Measurements from ENCODE around the gene CAMK1. TPM values are rescaled to one million over a fixed set of nuclear protein-coding genes. Genes with fewer than 3 reads are reported as not detected.
A peak's percentile ranks its signal among the peaks of the same experiment; 100 is the strongest.

CAMK1 gene
- total and polyA plus RNA-seq, 9 of the 15 experiments (the other 6 are each of a cell fraction or from before 2014, with no cell fraction given), result 0.23 to 10.7 (median 6.0) TPM

DNA sequence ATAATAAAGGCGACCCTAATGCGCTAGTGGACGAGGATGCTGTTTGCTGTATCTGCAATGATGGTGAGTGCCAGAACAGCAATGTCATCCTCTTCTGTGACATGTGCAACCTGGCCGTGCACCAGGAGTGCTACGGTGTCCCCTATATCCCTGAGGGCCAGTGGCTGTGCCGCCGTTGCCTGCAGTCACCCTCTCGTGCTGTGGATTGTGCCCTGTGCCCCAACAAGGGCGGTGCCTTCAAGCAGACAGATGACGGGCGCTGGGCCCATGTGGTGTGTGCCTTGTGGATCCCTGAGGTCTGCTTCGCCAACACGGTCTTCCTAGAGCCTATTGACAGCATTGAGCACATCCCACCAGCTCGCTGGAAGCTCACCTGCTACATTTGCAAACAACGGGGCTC, 30.6 kb downstream of the CAMK1 start:
- no peak for FAIRE-seq
- no peak for DNase-seq (ENCODE audit: extremely low read depth in 1 of 4, low spot score in 3 of 4)
- no TSS peak for BruUV-seq (replicated peaks)
- Histone ChIP-seq H3K9ac (ENCODE audit: insufficient read depth in 1 of 2, low read depth in 2 of 2, low read length in 2 of 2) (peak overlapping the region in 1 of 2 experiments; percentile 14; a peak in 1 of 4 replicates), H3K36me3 (ENCODE audit: control insufficient read depth, insufficient read depth, low read length) (peaks cover 99% of the 10 kb centered on the region), H3K79me2 (ENCODE audit: control insufficient read depth, insufficient read depth, low read length) (peaks cover 27% of the 10 kb centered on the region), H2AFZ (ENCODE audit: low read depth, low read length) (no peak overlapping the region), H3K9me1 (ENCODE audit: control insufficient read depth, insufficient read depth, low read length) (no peaks in the 10 kb centered on the region), H3K9me3 (replicated peaks; ENCODE audit: control insufficient read depth, insufficient read depth, low read depth, low read length) (no peaks in the 10 kb centered on the region), H3K4me1 (replicated peaks in 1 of 2; ENCODE audit: control insufficient read depth in 2 of 2, insufficient read depth in 2 of 2, low read length in 2 of 2) (peaks cover 0 to 8% of the 10 kb centered on the region in 2 experiments; a peak in 2 of 5 replicates), H3K4me3 (no peak overlapping the region), H3K4me2 (ENCODE audit: insufficient read depth, low read length) (no peak overlapping the region), H3K27me3 (ENCODE audit: control insufficient read depth in 2 of 2, insufficient read depth in 2 of 2, low read length in 2 of 2) (no peaks in the 10 kb centered on the region), H4K20me1 (replicated peaks; ENCODE audit: control insufficient read depth, insufficient read depth, low read length) (0 out of 2 replicates have a peak, but pooled peaks cover 11% of the 10 kb centered on the region), H3K27ac (ENCODE audit: extremely low read depth, low read depth, low read length) (no peak overlapping the region; the same call in 2 of the 3 replicates)
- TF ChIP-seq RBFOX2 (IDR thresholded peaks at IDR 0.05; ENCODE audit: low read depth, low read length) (0 out of 2 replicates have a peak, but pooled peaks have one; percentile 30), POLR2G (IDR thresholded peaks at IDR 0.05; ENCODE audit: low read depth, low read length) (peak; percentile 57), EGR1 (conservative IDR thresholded peaks at IDR 0.05) (no peak)
- POLR2A ChIA-PET, result interaction anchor here (0.9 to 3.6 kb wide), 4 partner anchors 8 to 21 kb away, joined by 3 to 58 read pairs (median 8); partner anchors contain the start of genes BRPF1 and OGG1
- CTCF ChIA-PET (ENCODE audit: low intra/inter-chr PET ratio), result no interaction called here
- 91% methylated on average over 15 of the region's 15 CpGs for WGBS (ENCODE audit: insufficient coverage, low coverage, missing lambda C conversion rate)
- in situ Hi-C loops (cut with MboI) (no loop called here), intact Hi-C loops (cut with micrococcal nuclease) (no loop called here)
- no peak for ATAC-seq

DNA sequence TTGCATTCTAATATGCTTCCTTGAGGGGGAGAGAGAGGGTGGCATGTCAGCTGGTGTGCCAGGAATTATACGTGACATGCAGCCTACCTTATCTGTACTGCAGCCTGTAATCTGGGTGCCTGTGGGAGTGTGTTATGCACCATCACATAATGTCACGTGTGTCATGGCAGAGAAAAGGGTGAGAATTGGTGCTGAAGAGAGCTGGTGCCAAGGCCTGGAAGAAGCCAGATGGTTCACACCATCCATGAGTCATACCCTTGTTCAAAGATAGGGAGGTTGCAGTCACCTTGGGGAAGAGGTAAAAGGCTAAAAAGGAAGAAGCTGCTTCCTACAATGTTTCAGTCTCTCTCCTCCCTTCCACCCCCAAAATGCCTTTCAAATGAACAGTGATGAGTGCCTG, 32.9 kb downstream of the CAMK1 start:
- no peaks in the 10 kb centered on the region for H3K9me1 ChIP-seq (ENCODE audit: control insufficient read depth, insufficient read depth, low read length)
- intact Hi-C loops (cut with micrococcal nuclease), result no loop called here
- H3K9me3 ChIP-seq (replicated peaks; ENCODE audit: control insufficient read depth, insufficient read depth, low read depth, low read length), result no peaks in the 10 kb centered on the region
- ChIA-PET CTCF (ENCODE audit: low intra/inter-chr PET ratio) (no interaction called here), POLR2A (interaction anchor here (0.5 to 3.6 kb wide), 11 partner anchors 10 to 547 kb away, joined by 3 to 58 read pairs (median 3); partner anchors contain the start of gene OGG1)
- peaks cover 51% of the 10 kb centered on the region for H3K79me2 ChIP-seq (ENCODE audit: control insufficient read depth, insufficient read depth, low read length)
- no peak overlapping the region for H2AFZ ChIP-seq (ENCODE audit: low read depth, low read length)
- H3K4me1 ChIP-seq (replicated peaks in 1 of 2; ENCODE audit: control insufficient read depth in 2 of 2, insufficient read depth in 2 of 2, low read length in 2 of 2), result peaks cover 12 to 21% of the 10 kb centered on the region in 2 experiments; a peak in 4 of 5 replicates
- DNase-seq (ENCODE audit: extremely low read depth in 1 of 4, low spot score in 3 of 4) (no peak), ATAC-seq (no peak), FAIRE-seq (no peak)
- H3K36me3 ChIP-seq (ENCODE audit: control insufficient read depth, insufficient read depth, low read length), result peaks cover 89% of the 10 kb centered on the region
- H3K27ac ChIP-seq (ENCODE audit: extremely low read depth, low read depth, low read length), result no peak overlapping the region
- WGBS (ENCODE audit: insufficient coverage, low coverage, missing lambda C conversion rate), result 67% methylated on average over 2 of the region's 2 CpGs
- in situ Hi-C loops (cut with MboI), result no loop called here
- H3K27me3 ChIP-seq (ENCODE audit: control insufficient read depth in 2 of 2, insufficient read depth in 2 of 2, low read length in 2 of 2), result no peaks in the 10 kb centered on the region
- BruUV-seq (replicated peaks), result no TSS peak
- H3K4me2 ChIP-seq (ENCODE audit: insufficient read depth, low read length), result no peak overlapping the region
- H3K4me3 ChIP-seq, result no peak overlapping the region
- peaks cover 23% of the 10 kb centered on the region for H4K20me1 ChIP-seq (replicated peaks; ENCODE audit: control insufficient read depth, insufficient read depth, low read length)
- H3K9ac ChIP-seq (ENCODE audit: insufficient read depth in 1 of 2, low read depth in 2 of 2, low read length in 2 of 2), result no peak overlapping the region
- TF ChIP-seq ATF3 (IDR thresholded peaks at IDR 0.05) (0 out of 2 replicates have a peak, but pooled peaks have one; percentile 12), ATF3 (CRISPR knock-in tag; conservative IDR thresholded peaks at IDR 0.05) (no peak), HEY1 (CRISPR knock-in tag; IDR thresholded peaks at IDR 0.05; ENCODE audit: borderline replicate concordance) (no peak), ARID1B (IDR thresholded peaks at IDR 0.05) (no peak), ZNF57 (CRISPR knock-in tag; IDR thresholded peaks at IDR 0.05) (no peak), PREB (CRISPR knock-in tag; IDR thresholded peaks at IDR 0.05) (no peak), ZNF165 (CRISPR knock-in tag; IDR thresholded peaks at IDR 0.05; ENCODE audit: borderline replicate concordance) (no peak)
- TF ChIP-seq, protein P1, sequence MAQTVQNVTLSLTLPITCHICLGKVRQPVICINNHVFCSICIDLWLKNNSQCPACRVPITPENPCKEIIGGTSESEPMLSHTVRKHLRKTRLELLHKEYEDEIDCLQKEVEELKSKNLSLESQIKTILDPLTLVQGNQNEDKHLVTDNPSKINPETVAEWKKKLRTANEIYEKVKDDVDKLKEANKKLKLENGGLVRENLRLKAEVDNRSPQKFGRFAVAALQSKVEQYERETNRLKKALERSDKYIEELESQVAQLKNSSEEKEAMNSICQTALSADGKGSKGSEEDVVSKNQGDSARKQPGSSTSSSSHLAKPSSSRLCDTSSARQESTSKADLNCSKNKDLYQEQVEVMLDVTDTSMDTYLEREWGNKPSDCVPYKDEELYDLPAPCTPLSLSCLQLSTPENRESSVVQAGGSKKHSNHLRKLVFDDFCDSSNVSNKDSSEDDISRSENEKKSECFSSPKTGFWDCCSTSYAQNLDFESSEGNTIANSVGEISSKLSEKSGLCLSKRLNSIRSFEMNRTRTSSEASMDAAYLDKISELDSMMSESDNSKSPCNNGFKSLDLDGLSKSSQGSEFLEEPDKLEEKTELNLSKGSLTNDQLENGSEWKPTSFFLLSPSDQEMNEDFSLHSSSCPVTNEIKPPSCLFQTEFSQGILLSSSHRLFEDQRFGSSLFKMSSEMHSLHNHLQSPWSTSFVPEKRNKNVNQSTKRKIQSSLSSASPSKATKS (CRISPR knock-in tag; IDR thresholded peaks at IDR 0.05), result no peak
